Astrocyte (in vitro differentiated cells and primary cell): Measurements from ENCODE around the gene NEU2. TPM values are rescaled to one million over a fixed set of nuclear protein-coding genes. Genes with fewer than 3 reads are reported as not detected.

Source experiments
- DNase-seq: peaks from one replicate; pipeline ENCODE4 v3.0.0-alpha.2; 2010; ENCODE audit warnings: low read depth
- FAIRE-seq: peaks from 2 replicates; lab custom pipeline; 2011; peaks lifted over from hg19 to GRCh38; lab: Jason Lieb, UNC
- H2AFZ ChIP-seq: 2 replicates; pipeline ENCODE4 v1.6.0; 2012; ENCODE audit warnings: low read depth, low read length, inconsistent platforms
- H3K27ac ChIP-seq: 2 replicates; pipeline ENCODE4 v1.5.1; 2011; ENCODE audit warnings: low read depth, low read length, inconsistent platforms
- H3K27me3 ChIP-seq: 2 replicates; pipeline ENCODE4 v1.6.0; 2011; ENCODE audit warnings: low read length, inconsistent platforms; ENCODE audit not compliant: insufficient read depth
- H3K36me3 ChIP-seq: 2 replicates; pipeline ENCODE4 v1.5.1; 2011; ENCODE audit warnings: low read length, inconsistent platforms; ENCODE audit not compliant: insufficient read depth
- H3K4me1 ChIP-seq: 2 replicates; pipeline ENCODE4 v1.5.1; 2011; ENCODE audit warnings: low read length, inconsistent platforms; ENCODE audit not compliant: insufficient read depth
- H3K4me2 ChIP-seq: 2 replicates; pipeline ENCODE4 v1.6.0; 2012; ENCODE audit warnings: low read length, inconsistent platforms
- H3K4me3 ChIP-seq: 2 replicates; pipeline ENCODE4 v1.5.1; 2011; ENCODE audit warnings: low read depth, mild to moderate bottlenecking, low read length, inconsistent platforms; ENCODE audit not compliant: insufficient read depth
- H3K79me2 ChIP-seq: 2 replicates; pipeline ENCODE4 v1.6.0; 2012; ENCODE audit warnings: mild to moderate bottlenecking, low read length, inconsistent platforms; ENCODE audit not compliant: insufficient read depth
- H3K9ac ChIP-seq: 2 replicates; pipeline ENCODE4 v1.6.0; 2012; ENCODE audit warnings: mild to moderate bottlenecking, low read length, inconsistent platforms
- H3K9me3 ChIP-seq: 2 replicates; pipeline ENCODE4 v1.5.1; 2012; ENCODE audit warnings: low read depth, mild to moderate bottlenecking, low read length, inconsistent platforms; ENCODE audit not compliant: insufficient read depth
- H4K20me1 ChIP-seq: 2 replicates; pipeline ENCODE4 v1.6.0; 2012; ENCODE audit warnings: low read length, inconsistent platforms; ENCODE audit not compliant: insufficient read depth
- H3K27ac Mint-ChIP-seq: one replicate; pipeline ENCODE4 v1.8.0; 2021; ENCODE audit warnings: mild to moderate bottlenecking, mixed read lengths; ENCODE audit not compliant: unreplicated experiment
- H3K27me3 Mint-ChIP-seq: one replicate; pipeline ENCODE4 v1.8.0; 2021; ENCODE audit warnings: low read depth, mixed read lengths; ENCODE audit not compliant: unreplicated experiment
- H3K36me3 Mint-ChIP-seq: one replicate; pipeline ENCODE4 v1.8.0; 2021; ENCODE audit warnings: low read depth, mixed read lengths; ENCODE audit not compliant: unreplicated experiment
- H3K4me1 Mint-ChIP-seq: one replicate; pipeline ENCODE4 v1.8.0; 2021; ENCODE audit warnings: low read depth, mixed read lengths; ENCODE audit not compliant: unreplicated experiment
- H3K4me3 Mint-ChIP-seq: one replicate; pipeline ENCODE4 v1.8.0; 2021; ENCODE audit warnings: mild to moderate bottlenecking, moderate library complexity, mixed read lengths; ENCODE audit not compliant: unreplicated experiment
- H3K9me3 Mint-ChIP-seq: one replicate; pipeline ENCODE4 v1.8.0; 2021; ENCODE audit warnings: mild to moderate bottlenecking, mixed read lengths; ENCODE audit not compliant: unreplicated experiment
- CTCF ChIP-seq: IDR thresholded peaks from 2 replicates; pipeline ENCODE4 v1.5.1; 2011; ENCODE audit warnings: low read depth, mild to moderate bottlenecking, inconsistent platforms, low read length, moderate library complexity; ENCODE audit not compliant: insufficient read depth
- EZH2 ChIP-seq: IDR thresholded peaks from 2 replicates; pipeline ENCODE4 v1.6.1; 2012; ENCODE audit warnings: mild to moderate bottlenecking, low read length, inconsistent platforms; ENCODE audit not compliant: insufficient read depth
- total RNA-seq: library from RNA; stranded (reverse); gene quantifications from 2 replicates; pipeline ENCODE4 v1.2.1, GENCODE V29; 2021

The NEU2 gene
- total RNA-seq, 1 donor from 2014 or later, result not detected

- Histone ChIP-seq H3K4me1 (peaks cover 4% of the 10 kb centered on the region), H3K27ac (no peak overlapping the region), H3K79me2 (no peaks in the 10 kb centered on the region), H2AFZ (no peak overlapping the region), H4K20me1 (no peaks in the 10 kb centered on the region), H3K4me2 (no peak overlapping the region), H3K9ac (no peak overlapping the region), H3K27me3 (no peaks in the 10 kb centered on the region), H3K36me3 (no peaks in the 10 kb centered on the region), H3K4me3 (no peak overlapping the region), H3K9me3 (no peaks in the 10 kb centered on the region)
- DNase-seq, result no peak
- FAIRE-seq, result no peak
- Mint-ChIP-seq H3K27me3 (peaks cover 3% of the 10 kb centered on the region), H3K4me3 (no peak overlapping the region), H3K36me3 (no peaks in the 10 kb centered on the region), H3K27ac (no peak overlapping the region), H3K4me1 (no peaks in the 10 kb centered on the region), H3K9me3 (no peaks in the 10 kb centered on the region)
- TF ChIP-seq CTCF (no peak), EZH2 (no peak)
Measured at GRCh38 chr2:233020454-233020853, 12.0 kb upstream of the NEU2 start.

DNA sequence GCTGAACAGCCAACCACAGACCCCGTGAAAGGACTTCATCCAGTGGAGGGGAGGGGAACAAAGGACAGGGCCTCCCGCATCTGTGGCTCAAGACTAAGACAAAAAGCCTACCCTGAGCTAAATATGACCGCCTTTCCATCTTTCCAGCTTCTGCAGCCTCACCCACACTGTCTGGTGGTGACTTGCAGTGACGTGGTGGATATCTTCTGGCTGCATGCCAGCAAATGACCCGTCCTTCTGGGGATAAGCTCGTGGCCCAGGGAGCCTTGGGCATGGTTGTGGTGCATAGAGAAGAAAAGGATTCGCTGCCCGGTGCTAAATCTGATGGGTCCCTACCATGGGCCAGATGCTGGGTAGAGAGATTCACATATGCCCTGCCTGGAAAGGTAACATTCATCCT, 10.7 kb upstream of the NEU2 start:
- no peak overlapping the region for H3K4me3 Mint-ChIP-seq

More for the DNA sequence above, 10.7 kb upstream of the NEU2 start:
- H3K4me2 ChIP-seq, result no peak overlapping the region
- H2AFZ ChIP-seq, result no peak overlapping the region
- H3K27ac ChIP-seq, result no peak overlapping the region
- no peak overlapping the region for H3K9ac ChIP-seq
- Mint-ChIP-seq H3K9me3 (no peaks in the 10 kb centered on the region), H3K27ac (no peak overlapping the region), H3K4me1 (peaks cover 12% of the 10 kb centered on the region), H3K27me3 (peaks cover 3% of the 10 kb centered on the region), H3K36me3 (no peaks in the 10 kb centered on the region)
- DNase-seq (peak; percentile 27), FAIRE-seq (no peak)
- TF ChIP-seq CTCF (no peak), EZH2 (no peak)
- H3K27me3 ChIP-seq, result no peaks in the 10 kb centered on the region
- no peaks in the 10 kb centered on the region for H3K9me3 ChIP-seq
- no peaks in the 10 kb centered on the region for H3K79me2 ChIP-seq
- H3K4me3 ChIP-seq, result no peak overlapping the region
- no peaks in the 10 kb centered on the region for H3K36me3 ChIP-seq
- peaks cover 12% of the 10 kb centered on the region for H3K4me1 ChIP-seq
- H4K20me1 ChIP-seq, result no peaks in the 10 kb centered on the region
